K562 (cell line): ENCODE measurements around the gene RMP24.

Source experiments
- ATAC-seq: fragments of 200-7000 bp; cut with Tn5 transposase; 3 replicates; pipeline ENCODE4 v1.9.1; 2020; ENCODE audit warnings: moderate library complexity
- BruUV-seq: library from RNA; stranded (reverse); fragments of 400-500 nt; replicated peaks from 2 replicates; lab custom pipeline; 2021; lab: Mats Ljungman, UMichigan
- CTCF ChIA-PET: fragments of 300-600 bp; formaldehyde crosslinking; extraction: SDS; loops from one replicate; lab custom pipeline; 2021; ENCODE audit warnings: low intra/inter-chr PET ratio; lab: Yijun Ruan, JAX
- POLR2A ChIA-PET: fragments of 300-600, 350-650 bp; sonication (Branson Sonifier 250); formaldehyde crosslinking; extraction: SDS; loops from one replicate; lab custom pipeline; 2021; ENCODE audit warnings: antibody characterized with exemption, inconsistent platforms; lab: Yijun Ruan, JAX
- DNase-seq, 4 experiments: peaks; one replicate each; pipeline versions ENCODE4 v3.0.0 to v3.0.0-alpha.2; 2011 to 2018; ENCODE audit warnings: low spot score in 3 of 4, mixed read lengths in 3 of 4; ENCODE audit errors: extremely low read depth in 1 of 4
- FAIRE-seq: peaks from 2 replicates; lab custom pipeline; 2011; peaks lifted over from hg19 to GRCh38; lab: Jason Lieb, UNC
- H2AFZ ChIP-seq: 2 replicates; pipeline ENCODE4 v1.6.0; 2011; ENCODE audit warnings: low read depth, low read length, control low read depth, inconsistent platforms
- H3K27ac ChIP-seq: fragments of 200-600 bp; 3 replicates; pipeline ENCODE4 v1.8.0; 2011; ENCODE audit warnings: low read depth, mild to moderate bottlenecking, control low read depth, inconsistent platforms, low read length, moderate library complexity, mixed read lengths; ENCODE audit errors: extremely low read depth
- H3K27me3 ChIP-seq, 2 experiments: fragments of 300-600 bp in 1 of 2; 2 replicates in 1 of 2; 3 replicates in 1 of 2; pipeline versions ENCODE4 v1.6.0 to v1.8.0; 2011; ENCODE audit warnings: inconsistent platforms in 2 of 2, low read length in 2 of 2, mild to moderate bottlenecking in 1 of 2, mixed read lengths in 1 of 2, moderate library complexity in 1 of 2; ENCODE audit not compliant: control insufficient read depth in 2 of 2, insufficient read depth in 2 of 2
- H3K36me3 ChIP-seq: fragments of 300-600 bp; 3 replicates; pipeline ENCODE4 v1.8.0; 2011; ENCODE audit warnings: mild to moderate bottlenecking, low read length, inconsistent platforms; ENCODE audit not compliant: control insufficient read depth, insufficient read depth
- H3K4me1 ChIP-seq, 2 experiments: fragments of 200-600 bp in 1 of 2; replicated peaks in 1 of 2; 2 replicates in 1 of 2; 3 replicates in 1 of 2; pipeline versions ENCODE4 v1.5.1 to v1.8.0; 2011; ENCODE audit warnings: inconsistent platforms in 2 of 2, low read length in 2 of 2, mild to moderate bottlenecking in 1 of 2, mixed read lengths in 1 of 2, moderate library complexity in 1 of 2; ENCODE audit not compliant: control insufficient read depth in 2 of 2, insufficient read depth in 2 of 2
- H3K4me2 ChIP-seq: 2 replicates; pipeline ENCODE4 v1.6.1; 2011; ENCODE audit warnings: low read length, control low read depth, inconsistent platforms, mixed read lengths; ENCODE audit not compliant: insufficient read depth
- H3K4me3 ChIP-seq: fragments of 200-600 bp; sonication (generic), shearing (Covaris generic); 2 replicates; pipeline ENCODE4 v1.5.1; 2016; ENCODE audit warnings: control low read depth, inconsistent platforms
- H3K79me2 ChIP-seq: fragments of 200-600 bp; 3 replicates; pipeline ENCODE4 v1.8.0; 2011; ENCODE audit warnings: low read length, inconsistent platforms; ENCODE audit not compliant: control insufficient read depth, insufficient read depth
- H3K9ac ChIP-seq, 2 experiments: 2 replicates each; pipeline versions ENCODE4 v1.6.0 to v1.6.1; 2011; ENCODE audit warnings: low read depth in 2 of 2, low read length in 2 of 2, control low read depth in 1 of 2, inconsistent platforms in 1 of 2, mild to moderate bottlenecking in 1 of 2, mixed read lengths in 1 of 2; ENCODE audit not compliant: insufficient read depth in 1 of 2
- H3K9me1 ChIP-seq: one replicate; pipeline ENCODE4 v1.6.0; 2011; ENCODE audit warnings: inconsistent platforms, mild to moderate bottlenecking, low read length, moderate library complexity; ENCODE audit not compliant: control insufficient read depth, insufficient read depth
- H3K9me3 ChIP-seq: replicated peaks from 2 replicates; pipeline ENCODE4 v1.5.1; 2011; ENCODE audit warnings: low read depth, low read length, inconsistent platforms; ENCODE audit not compliant: control insufficient read depth, insufficient read depth
- H4K20me1 ChIP-seq: replicated peaks from 2 replicates; pipeline ENCODE4 v1.6.1; 2011; ENCODE audit warnings: low read length, inconsistent platforms, mixed read lengths; ENCODE audit not compliant: control insufficient read depth, insufficient read depth
- CEBPZ ChIP-seq: fragments of 150-350 bp; IDR thresholded peaks from 2 replicates; pipeline ENCODE4 v1.6.1; 2014; ENCODE audit warnings: low read depth, mild to moderate bottlenecking, low read length, borderline replicate concordance
- EP300 ChIP-seq: IDR thresholded peaks from 2 replicates; pipeline ENCODE4 v1.6.1; 2012; ENCODE audit warnings: low read length, improper control_type of control experiment
- ETV6 ChIP-seq, 3 experiments: fragments of 150-350 bp in 1 of 3; sonication (generic) in 1 of 3; formaldehyde crosslinking in 1 of 3; IDR thresholded peaks; 2 replicates each; pipeline versions ENCODE4 v1.6.1 to v1.8.0; 2014 to 2022; ENCODE audit warnings: borderline replicate concordance in 2 of 3, low read depth in 2 of 3, antibody characterized with exemption in 1 of 3, low read length in 1 of 3, mild to moderate bottlenecking in 1 of 3, missing genetic modification reagents in 1 of 3
- KDM4B ChIP-seq, 2 experiments: fragments of 450-650 bp in 1 of 2; sonication (generic) in 1 of 2; IDR thresholded peaks; 2 replicates each; pipeline ENCODE4 v1.6.1; 2016 to 2017; ENCODE audit warnings: borderline replicate concordance in 2 of 2, antibody characterized with exemption in 1 of 2, low read depth in 1 of 2, mild to moderate bottlenecking in 1 of 2
- MAFK ChIP-seq: IDR thresholded peaks from 2 replicates; pipeline ENCODE4 v1.6.1; 2011; ENCODE audit warnings: low read length, improper control_type of control experiment
- MEIS2 ChIP-seq: fragments of 450-650 bp; IDR thresholded peaks from 2 replicates; pipeline ENCODE4 v1.6.1; 2014; ENCODE audit warnings: mild to moderate bottlenecking; ENCODE audit not compliant: partially characterized antibody
- SOX6 ChIP-seq: fragments of 450-650 bp; IDR thresholded peaks from 2 replicates; pipeline ENCODE4 v1.6.1; 2014; ENCODE audit warnings: mild to moderate bottlenecking
- TEAD4 ChIP-seq, 2 experiments: sonication (generic) in 1 of 2; formaldehyde crosslinking in 1 of 2; IDR thresholded peaks; 2 replicates each; pipeline versions ENCODE4 v1.6.1 to v1.8.0; 2012 to 2022; ENCODE audit warnings: borderline replicate concordance in 1 of 2, inconsistent platforms in 1 of 2, low read length in 1 of 2, mild to moderate bottlenecking in 1 of 2, missing genetic modification reagents in 1 of 2
- WGBS: fragments of 100-300 bp; shearing (Covaris generic); methylation state at CpG from one replicate; pipeline ENCODE4 v1.1.6; 2016; ENCODE audit warnings: low coverage, mixed read lengths; ENCODE audit not compliant: insufficient coverage; ENCODE audit errors: missing lambda C conversion rate; 5-methylcytosine and 5-hydroxymethylcytosine counted together
- in situ Hi-C: fragments of 300-500 bp; cut with MboI; formaldehyde crosslinking; loops from 4 replicates; pipeline ENCODE4 v1.15.0; 2018; ENCODE audit warnings: inconsistent platforms, mixed read lengths
- intact Hi-C: fragments of 100-400 bp; cut with micrococcal nuclease; formaldehyde crosslinking; loops from 2 replicates; pipeline ENCODE4 v1.14.2; 2022

The RMP24 gene

GRCh38 chr18:35936951-35937350, 35.5 kb upstream of the RMP24 start:
- DNase-seq: no peak
- Histone ChIP-seq H3K4me3 (no peak overlapping the region), H3K27ac (no peak overlapping the region), H3K4me2 (no peak overlapping the region), H4K20me1 (no peaks in the 10 kb centered on the region), H2AFZ (no peak overlapping the region), H3K79me2 (no peaks in the 10 kb centered on the region), H3K9me3 (no peaks in the 10 kb centered on the region), H3K9ac (no peak overlapping the region), H3K4me1 (no peaks in the 10 kb centered on the region), H3K27me3 (no peaks in the 10 kb centered on the region), H3K36me3 (no peaks in the 10 kb centered on the region), H3K9me1 (no peaks in the 10 kb centered on the region)
- CTCF ChIA-PET: no interaction called here
- ATAC-seq: no peak
- POLR2A ChIA-PET: interaction anchor here (0.8 to 1.4 kb wide), 4 partner anchors 10 to 467 kb away, joined by 3 to 4 read pairs (median 3); partner anchors contain the start of gene RMP24
- WGBS: 0% methylated on average over 1 of the region's 1 CpG
- intact Hi-C loops (no loop called here), in situ Hi-C loops (no loop called here)
- 0 out of 2 replicates have a peak, but pooled peaks have one; percentile 16 for TF ChIP-seq MAFK
- TF ChIP-seq KDM4B (IDR thresholded peaks at IDR 0.05; ENCODE audit: borderline replicate concordance in 2 of 2, low read depth in 1 of 2): no peak
- TF ChIP-seq SOX6: peak; percentile 51; the same call in 1 of the 2 replicates
- TF ChIP-seq CEBPZ: no peak
- TF ChIP-seq TEAD4 (IDR thresholded peaks at IDR 0.05; ENCODE audit: low read length): peak; percentile 36; the same call in 1 of the 2 replicates
- no peak for TF ChIP-seq TEAD4 (CRISPR knock-in tag; IDR thresholded peaks at IDR 0.05; ENCODE audit: borderline replicate concordance)
- peak; percentile 65 for TF ChIP-seq MEIS2
- TF ChIP-seq EP300: peak; percentile 23; the same call in 1 of the 2 replicates
- TF ChIP-seq ETV6 (IDR thresholded peaks at IDR 0.05; ENCODE audit: borderline replicate concordance in 1 of 2, low read depth in 2 of 2, low read length in 1 of 2): no peak
- no peak for TF ChIP-seq ETV6 (CRISPR knock-in tag; IDR thresholded peaks at IDR 0.05; ENCODE audit: borderline replicate concordance)
- no peak for FAIRE-seq
- no TSS peak for BruUV-seq
